K562 treated with DMSO at 1 percent for 24 hours (cell line): ENCODE results near the gene CYTL1. TPM values are rescaled to one million over a fixed set of nuclear protein-coding genes. Genes with fewer than 3 reads are reported as not detected.

Source experiments
- total RNA-seq: library from RNA; unstranded; fragments of 300-600 nt; gene quantifications from 2 replicates; pipeline ENCODE4 v1.2.3, GENCODE V29; 2022; ENCODE audit warnings: low read depth; ENCODE audit not compliant: insufficient read depth

CYTL1 gene, protein sequence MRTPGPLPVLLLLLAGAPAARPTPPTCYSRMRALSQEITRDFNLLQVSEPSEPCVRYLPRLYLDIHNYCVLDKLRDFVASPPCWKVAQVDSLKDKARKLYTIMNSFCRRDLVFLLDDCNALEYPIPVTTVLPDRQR
- total RNA-seq, result not detected in 2 replicates

DNA sequence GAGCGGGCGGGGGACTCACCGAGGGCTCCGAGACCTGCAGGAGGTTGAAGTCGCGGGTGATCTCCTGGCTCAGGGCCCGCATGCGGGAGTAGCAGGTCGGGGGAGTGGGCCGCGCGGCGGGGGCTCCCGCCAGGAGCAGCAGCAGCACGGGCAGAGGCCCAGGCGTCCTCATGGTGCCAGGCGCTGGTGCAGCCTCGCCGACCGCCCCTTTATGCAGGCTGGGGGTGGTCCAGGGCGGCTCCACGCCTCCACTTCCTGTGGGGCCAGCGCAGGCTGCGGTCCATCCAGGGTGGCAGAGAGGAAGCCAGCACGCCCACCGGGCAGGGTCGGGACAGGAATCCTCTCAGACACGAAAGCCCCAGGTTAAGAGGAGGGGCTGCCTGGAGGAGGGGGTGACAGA is at the start of gene CYTL1:
Gene CYTL1, minus strand, starts transcription at position 185 of the 400 bp plus-strand sequence. Its CDS starts 13 bp downstream, at position 172.

DNA sequence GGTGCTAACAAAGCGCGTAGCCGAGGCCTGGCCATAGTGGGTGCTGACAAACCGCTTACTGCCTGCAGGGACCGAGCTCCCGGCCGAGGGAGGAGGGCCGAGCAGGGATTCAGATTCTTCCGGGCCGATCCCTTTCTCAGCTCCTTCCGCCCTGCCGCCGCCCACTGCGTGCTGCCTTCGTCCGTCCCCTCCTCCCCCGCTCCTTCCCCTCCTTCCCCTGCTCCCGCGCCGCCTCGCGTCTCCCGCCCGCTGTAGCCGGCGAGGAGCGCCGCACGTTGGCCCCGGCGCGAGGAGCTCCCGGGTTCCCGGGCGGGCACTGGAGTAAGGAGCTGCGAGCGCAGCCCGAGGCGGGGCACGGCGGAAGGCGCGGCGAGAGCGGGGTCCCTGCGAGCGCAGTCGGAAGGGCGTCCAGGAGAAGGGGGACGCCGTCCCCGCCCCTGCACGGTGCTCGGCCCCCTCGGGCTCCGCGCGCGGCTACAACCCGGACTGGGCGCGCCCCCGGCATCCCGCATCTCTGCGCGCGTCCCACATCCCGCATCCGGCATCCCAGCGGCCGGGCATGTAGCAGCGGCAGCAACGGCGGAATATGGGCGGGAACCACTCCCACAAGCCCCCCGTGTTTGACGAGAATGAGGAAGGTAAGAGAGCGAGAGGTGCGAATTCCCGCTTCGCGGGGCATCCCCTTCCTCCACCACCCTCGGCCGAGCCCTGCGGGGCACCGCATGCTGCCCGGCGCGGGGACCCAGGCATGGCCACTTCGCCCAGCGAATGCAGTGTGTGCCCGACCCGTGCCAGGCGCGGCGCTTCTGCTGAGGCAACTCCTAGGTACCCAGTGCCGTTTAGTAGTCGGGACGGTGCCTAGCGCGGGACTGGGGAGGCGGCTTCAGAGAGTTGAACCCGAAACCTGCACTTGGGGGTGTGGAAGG is 32.3 kb upstream of the CYTL1 start, which contains the start of gene STK32B:
Gene STK32B, plus strand, starts transcription at position 203 of the 926 bp plus-strand sequence.

Other genes with a start within 250 kb of the CYTL1 start
- gene MSX1, start 159.8 kb downstream of the CYTL1 start, total RNA-seq, result 12.2 and 13.9 TPM in 2 replicates
- gene STK32B, start 32.0 kb upstream of the CYTL1 start, total RNA-seq, result 0.46 and 0.60 TPM in 2 replicates